Myometrial cell (primary cell): ENCODE data around the gene CYP24A1. TPM values are rescaled to one million over a fixed set of nuclear protein-coding genes. Genes with fewer than 3 reads are reported as not detected.

Source experiments
- total RNA-seq: library from RNA; depleted of rRNA; stranded (reverse); fragments of >200 nt; gene quantifications from 2 replicates; pipeline ENCODE4 v1.2.3, GENCODE V29; 2015

Gene CYP24A1
- total RNA-seq, result not detected in 2 replicates

DNA sequence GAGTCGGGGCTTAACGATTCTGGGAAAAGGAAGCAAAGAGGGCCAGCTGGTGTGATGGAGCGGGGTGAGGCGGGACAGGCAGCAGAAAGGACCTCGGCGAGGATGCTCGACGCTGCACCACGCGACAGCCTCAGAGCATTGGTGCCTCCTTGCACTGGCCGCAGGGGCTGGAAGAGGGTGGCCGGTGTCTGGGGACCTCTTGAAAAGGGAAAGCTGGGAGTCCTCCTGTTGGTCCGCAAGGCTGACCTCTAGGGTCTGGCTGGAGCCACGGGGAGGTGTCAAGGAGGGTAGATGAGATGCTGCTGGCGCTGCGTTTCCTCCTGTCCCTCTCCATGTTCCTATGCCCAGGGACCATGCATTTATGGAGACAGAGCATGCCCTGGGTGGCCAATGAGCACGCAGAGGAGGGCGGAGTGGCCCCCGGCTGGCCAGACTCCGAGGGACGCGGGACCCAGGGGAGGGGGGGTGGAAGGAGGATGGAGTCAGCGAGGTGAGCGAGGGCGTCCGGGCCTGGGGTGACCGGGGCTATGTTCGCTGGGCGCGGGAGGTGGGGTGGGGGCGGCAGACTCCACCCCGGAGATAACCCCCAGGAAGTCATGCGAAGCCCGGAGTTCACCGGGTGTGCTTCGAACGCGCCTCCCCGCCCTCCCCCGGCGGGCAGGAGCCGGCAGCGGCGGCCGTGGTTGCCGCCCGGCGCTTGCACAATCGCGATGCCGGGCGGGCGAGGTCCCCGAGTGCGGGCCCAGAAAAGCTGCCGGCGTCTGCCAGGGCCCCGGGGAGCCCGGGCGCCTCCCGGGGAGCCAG, at the start of gene CYP24A1:
TSS of gene CYP24A1 (minus strand) at position 334 of the 804 bp plus-strand sequence. CDS start 407 bp downstream, outside the sequence.

DNA sequence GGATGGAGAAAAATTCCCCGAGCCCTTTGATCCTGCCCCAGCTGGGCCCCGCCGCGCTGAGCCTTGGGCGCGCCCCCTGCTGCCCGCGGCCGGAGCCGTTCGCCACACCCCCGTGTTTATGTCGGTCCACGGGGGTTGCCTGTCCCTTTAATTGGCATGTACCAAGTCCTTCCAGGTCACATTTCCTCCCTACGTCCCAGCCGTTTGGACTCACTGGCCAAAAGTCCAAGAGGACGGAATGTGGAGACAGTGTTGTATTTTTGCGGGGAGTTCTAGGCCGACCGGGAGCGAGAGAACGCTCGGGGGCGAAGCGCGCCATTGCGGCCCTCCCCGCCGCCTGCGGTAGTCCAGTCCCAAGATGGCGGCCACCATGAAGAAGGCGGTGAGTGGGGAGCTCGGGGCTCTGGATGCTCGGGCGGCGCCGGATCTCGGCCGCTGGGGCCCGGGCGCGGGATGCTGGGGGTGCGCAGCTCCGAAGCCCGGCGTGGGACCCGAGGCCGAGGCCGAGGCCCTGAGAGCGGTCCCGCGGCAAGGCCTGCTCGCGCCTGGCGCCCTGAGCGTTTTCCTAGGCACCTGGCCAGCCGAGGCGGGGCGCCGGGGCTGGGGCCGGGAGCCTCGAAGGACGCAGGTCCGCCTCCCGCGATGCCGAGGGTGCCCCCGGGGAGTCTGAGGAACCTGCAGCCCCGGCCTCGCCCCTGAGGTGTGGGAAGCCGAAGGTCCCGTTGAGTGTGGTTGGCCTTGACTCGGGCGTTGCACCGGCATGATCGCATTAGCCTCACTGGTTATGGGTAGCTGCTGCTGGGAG, 34.2 kb upstream of the CYP24A1 start, which contains the start of gene PFDN4:
TSS of gene PFDN4 (plus strand) at position 345 of the 805 bp plus-strand sequence. CDS start at position 359, 14 bp downstream.

Other genes with a start within 250 kb of the CYP24A1 start
- not detected in 2 replicates for gene BCAS1, start 103.4 kb downstream of the CYP24A1 start, total RNA-seq
- 33.7 and 57.2 TPM in 2 replicates for gene PFDN4, start 34.1 kb upstream of the CYP24A1 start, total RNA-seq